Stimulated activated CD4-positive, alpha-beta T cell treated with anti-CD3 and anti-CD28 coated beads, TNF-alpha, amount 100 ng/mL, for 24 hours (primary cell): ENCODE data around the gene DAPK3.
"Not testable (repeated sequence)": the region's sequence is repeated elsewhere in the genome, so short reads cannot be mapped to it uniquely, and the experiment has no call there.

Source experiments
- DNase-seq, 3 experiments: peaks; one replicate each; pipeline ENCODE4 v3.0.0-alpha.2; 2020; ENCODE audit warnings: low read depth in 3 of 3

The DAPK3 gene

DNA sequence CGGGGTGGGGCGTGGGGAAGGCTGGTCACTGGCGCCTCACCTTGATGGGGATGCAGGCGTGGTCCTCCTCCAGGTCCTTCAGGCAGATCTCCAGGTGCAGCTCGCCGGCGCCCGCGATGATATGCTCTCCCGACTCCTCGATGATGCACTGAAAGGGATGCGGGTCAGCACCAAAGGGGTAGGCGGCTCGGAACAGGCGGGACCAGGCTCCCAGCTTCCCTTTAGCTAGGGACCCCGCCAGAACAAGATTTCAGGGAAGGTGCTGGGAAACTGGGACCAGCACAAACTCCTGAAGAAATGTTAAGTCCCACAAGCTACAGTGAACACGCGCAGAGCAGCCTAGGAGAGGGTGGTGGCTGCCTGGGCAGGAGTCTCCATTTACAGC, 8.4 kb upstream of the DAPK3 start:
- DNase-seq = no peak

GRCh38 chr19:3978145-3978544, 7.2 kb upstream of the DAPK3 start:
- no peak for DNase-seq

- DNase-seq = no peak
These were observed 6.6 kb upstream of the DAPK3 start for GRCh38 chr19:3977242-3978143.

- DNase-seq = no peak
These were observed 5.8 kb upstream of the DAPK3 start for GRCh38 chr19:3976495-3977241.

DNA sequence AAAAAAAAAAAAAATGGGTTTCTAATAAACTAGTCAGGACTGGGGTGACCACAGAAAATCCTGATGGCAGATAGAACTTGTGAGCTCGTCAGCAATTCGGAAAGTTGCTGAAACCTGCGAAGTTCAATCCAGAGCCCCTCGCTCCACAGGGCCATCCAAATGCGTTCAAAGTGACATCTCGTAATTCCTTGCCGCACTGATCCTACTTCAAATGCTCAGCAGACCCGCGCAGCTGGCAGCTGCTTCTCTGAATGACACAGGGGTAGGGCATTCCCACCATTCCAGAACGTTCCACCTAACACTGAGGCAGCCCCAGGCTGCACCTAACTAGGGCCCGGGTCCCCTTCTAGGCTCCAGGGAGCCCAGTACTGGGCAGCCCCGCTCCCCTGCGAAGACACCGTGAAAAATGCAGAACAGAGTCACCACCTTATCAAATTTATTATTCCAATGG, 4.8 kb upstream of the DAPK3 start:
- no peak for DNase-seq

DNA sequence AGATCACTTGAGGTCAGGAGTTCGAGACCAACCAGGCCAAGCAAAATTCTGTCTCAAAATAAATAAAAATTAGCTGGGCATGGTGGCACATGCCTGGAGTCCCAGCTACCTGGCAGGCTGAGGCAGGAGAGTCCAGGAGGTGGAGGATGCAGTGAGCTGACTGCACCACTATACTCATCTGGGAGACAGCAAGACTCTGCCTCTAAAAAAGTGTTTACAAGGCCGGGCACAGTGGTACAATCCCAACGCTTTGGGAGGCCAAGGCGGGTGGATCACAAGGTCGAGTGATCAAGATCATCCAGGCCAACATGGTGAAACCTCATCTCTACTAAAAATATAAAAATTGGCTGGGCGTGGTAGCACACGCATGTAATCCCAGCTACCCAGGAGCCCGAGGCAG, 4.2 kb upstream of the DAPK3 start:
- DNase-seq = no peak

GRCh38 chr19:3970313-3970807, 539 bp downstream of the DAPK3 start:
- no peak for DNase-seq

GRCh38 chr19:3969435-3970312, 1.2 kb downstream of the DAPK3 start:
- no peak for DNase-seq

- no peak for DNase-seq
These were observed 2.1 kb downstream of the DAPK3 start for GRCh38 chr19:3968556-3969434.

- DNase-seq = not testable (repeated sequence)
These were observed 2.9 kb downstream of the DAPK3 start for GRCh38 chr19:3967983-3968382.

DNA sequence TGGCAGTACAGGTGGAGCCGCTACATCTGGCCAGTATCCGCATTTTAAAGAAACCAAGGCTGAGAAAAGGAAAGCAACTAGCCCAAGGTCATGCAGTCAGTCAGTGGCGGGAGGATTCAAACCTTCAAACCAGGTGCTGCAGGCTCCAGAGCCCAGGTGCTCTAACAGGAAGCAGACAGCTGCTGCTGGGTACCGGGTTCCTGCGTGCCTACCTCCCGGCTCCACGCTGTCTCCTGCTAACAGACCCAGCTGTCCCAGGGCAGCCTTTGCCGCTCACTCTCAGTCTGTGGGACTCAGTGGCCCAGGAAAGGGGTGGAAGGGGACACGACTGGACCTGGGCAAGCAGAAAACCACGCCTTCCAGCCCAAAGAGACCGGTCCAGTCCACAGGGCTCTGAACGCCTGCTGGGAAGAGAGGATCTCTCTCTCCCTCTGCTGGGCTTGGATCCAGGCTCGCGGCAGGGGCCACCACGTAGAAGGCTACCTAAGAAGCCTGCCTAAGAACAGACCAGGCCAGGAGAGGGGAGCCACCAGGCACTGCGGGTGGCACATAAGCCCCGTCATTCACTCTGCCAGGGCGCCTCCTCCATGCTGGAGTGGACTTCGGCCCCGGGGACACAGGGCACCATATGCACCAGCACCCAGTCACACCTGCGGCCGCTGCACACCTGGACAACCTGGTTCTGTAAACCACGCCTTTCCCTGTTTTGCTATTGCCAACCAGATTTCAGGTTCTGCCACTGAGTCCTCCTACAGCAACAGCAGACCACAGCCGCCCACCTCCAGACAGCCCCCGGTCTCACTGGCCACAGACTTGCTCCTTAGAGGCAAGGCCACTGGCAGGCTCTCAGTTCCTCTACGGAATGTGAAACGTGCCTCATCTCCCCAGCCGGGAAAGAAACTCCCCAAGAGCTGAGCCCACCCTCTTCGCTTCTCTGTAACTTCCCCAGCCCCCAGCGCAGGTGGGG, 4.6 kb downstream of the DAPK3 start:
- DNase-seq = no peak

DNA sequence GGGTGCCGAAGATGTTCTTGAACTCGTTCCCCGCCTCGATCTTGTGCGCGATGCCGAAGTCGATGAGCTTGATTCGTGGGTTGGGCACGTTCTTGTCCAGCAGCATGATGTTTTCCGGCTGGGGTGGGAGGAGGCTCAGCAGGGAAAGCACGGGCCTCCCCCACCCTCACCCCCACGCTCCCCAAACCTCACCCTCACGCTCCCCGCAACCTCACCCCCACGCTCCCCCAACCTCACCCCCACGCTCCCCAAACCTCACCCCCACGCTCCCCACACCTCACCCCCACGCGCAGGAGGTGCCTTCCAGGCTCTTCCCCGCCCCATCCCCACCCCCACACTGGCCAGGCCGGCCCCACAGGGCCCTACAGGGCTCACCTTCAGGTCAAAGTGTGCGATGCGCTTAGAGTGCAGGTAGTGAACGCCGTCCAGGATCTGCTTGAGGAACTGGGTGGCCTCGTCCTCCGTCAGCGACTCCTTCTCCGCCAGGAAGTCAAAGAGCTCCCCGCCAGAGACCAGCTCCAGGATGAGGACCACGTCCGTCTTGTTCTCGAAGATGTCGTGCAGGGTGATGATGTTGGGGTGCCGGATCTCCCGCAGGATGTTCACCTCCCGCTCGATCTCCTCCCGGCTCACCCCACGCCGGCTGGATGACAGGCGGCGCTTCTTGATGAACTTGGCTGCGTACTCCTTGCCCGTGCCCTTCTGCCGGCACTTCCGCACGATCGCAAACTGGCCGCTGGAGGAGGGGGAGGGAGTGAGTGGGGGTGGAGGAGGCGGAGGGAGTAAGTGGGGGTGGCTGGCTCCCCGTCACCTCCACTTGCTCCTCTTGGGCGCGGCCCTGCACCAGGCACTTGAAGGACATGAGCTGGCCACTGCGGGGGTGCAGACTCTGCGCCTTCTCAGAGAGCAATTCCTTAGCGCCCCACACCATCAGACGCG, 6.4 kb downstream of the DAPK3 start:
- no peak for DNase-seq

DNA sequence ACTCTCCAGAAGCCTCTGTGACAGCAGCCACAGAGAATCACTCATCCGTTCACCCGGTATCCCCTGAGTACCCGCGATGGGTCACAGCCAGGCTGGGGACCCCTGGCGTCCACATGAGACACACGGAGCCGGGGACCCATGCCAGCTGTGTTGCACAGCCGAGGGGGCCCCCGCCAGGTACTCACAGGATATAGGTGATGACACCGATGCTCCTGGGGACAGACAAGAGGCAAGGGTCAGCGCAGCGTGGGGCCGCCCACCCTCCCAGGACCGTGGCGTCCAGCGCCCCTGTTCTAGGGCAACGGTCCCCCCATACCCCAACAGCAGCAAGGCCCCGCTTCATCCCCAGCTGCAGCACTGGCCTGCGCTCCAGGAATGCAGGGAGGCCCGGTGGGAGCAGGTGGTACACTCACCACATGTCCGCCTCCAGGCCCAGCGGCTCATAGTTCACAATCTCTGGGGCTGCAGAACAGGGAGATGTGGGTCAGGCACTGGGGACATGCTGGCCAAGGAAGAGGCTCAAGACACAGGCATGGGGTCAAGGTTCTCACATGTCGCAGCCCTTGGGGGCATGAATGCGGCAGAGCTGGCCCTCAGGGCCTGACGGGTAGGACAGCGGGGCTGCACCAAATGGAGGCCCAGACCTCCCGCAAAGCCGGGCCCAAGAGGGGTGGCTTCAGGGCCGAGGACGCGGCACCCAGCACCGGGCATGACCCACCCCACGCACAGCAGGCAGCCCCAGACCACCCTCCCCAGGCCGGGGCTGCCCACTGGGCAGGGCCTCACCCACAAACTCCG, 7.2 kb downstream of the DAPK3 start:
- no peak for DNase-seq

GRCh38 chr19:3961007-3961406, 9.9 kb downstream of the DAPK3 start:
- no peak for DNase-seq

GRCh38 chr19:3959766-3960131, 11.2 kb downstream of the DAPK3 start:
- DNase-seq = no peak

DNA sequence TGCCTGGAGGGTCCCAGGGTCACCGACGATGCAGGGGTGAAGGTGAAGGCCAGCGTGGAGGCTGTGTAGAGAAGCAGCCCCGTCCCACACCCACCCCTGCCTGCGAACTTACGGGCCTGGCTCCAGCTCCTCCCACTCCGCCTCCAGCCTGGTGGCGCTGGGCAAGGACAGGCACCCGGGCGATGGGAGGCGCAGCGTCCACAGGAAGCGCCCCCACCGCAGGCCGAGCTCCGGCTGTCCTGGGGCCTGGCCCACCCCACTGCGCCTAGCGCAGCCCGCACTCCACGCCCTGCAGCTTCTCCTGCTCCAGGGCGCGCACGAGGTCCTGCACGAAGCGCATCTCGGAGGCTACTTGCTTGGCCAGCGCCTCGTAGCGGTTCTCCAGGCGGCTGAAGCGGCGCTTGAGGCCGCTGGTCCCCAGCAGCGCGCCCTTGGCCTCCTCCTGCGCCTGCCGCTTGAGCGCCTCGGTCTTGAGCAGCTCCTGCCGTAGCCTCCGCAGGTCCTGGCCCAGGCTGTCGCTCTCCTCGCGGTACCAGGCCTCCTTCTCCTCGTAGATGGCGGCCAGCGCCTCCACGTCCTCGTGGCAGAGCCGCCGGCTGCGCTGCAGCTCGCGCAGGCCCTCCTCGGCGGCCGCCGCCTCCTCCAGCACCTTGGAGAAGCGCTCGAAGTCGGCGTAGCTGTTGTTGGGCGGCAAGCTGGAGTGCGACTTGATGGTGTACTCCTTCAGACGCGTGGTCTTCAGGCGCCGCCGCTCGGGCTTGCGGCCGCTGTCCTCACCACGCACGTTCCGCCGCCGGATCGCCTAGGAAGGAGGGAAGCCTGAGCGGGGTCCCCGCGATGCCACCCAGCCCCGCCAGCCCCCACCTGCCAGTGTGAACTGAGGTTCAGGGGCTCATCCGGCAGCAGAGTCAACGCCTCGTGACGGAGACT, 11.8 kb downstream of the DAPK3 start:
- no peak for DNase-seq

- DNase-seq = no peak
These were observed 15.2 kb downstream of the DAPK3 start for GRCh38 chr19:3955688-3956087.
